Retina (tissue), 1 donor: ENCODE measurements around the gene SLC22A23.
A peak's percentile ranks its signal among the peaks of the same experiment; 100 is the strongest.

Source experiments
- DNase-seq: peaks from one replicate; pipeline ENCODE4 v3.0.0-alpha.2; 2016

Gene SLC22A23

GRCh38 chr6:3330199-3330598 is 126.7 kb downstream of the SLC22A23 start:
- DNase-seq, result no peak

- DNase-seq, result no peak
These were observed 127.3 kb downstream of the SLC22A23 start for GRCh38 chr6:3329393-3330051.

GRCh38 chr6:3328796-3329195 is 128.1 kb downstream of the SLC22A23 start:
- no peak for DNase-seq

- DNase-seq, result no peak
These were observed 128.7 kb downstream of the SLC22A23 start for GRCh38 chr6:3328145-3328544.

GRCh38 chr6:3327403-3327802 is 129.4 kb downstream of the SLC22A23 start:
- no peak for DNase-seq

- no peak for DNase-seq
These were observed 129.9 kb downstream of the SLC22A23 start for GRCh38 chr6:3326981-3327380.

GRCh38 chr6:3326184-3326971 is 130.5 kb downstream of the SLC22A23 start:
- DNase-seq, result no peak

GRCh38 chr6:3325210-3325609 is 131.6 kb downstream of the SLC22A23 start:
- DNase-seq, result no peak

- no peak for DNase-seq
These were observed 132.4 kb downstream of the SLC22A23 start for GRCh38 chr6:3324262-3324942.

GRCh38 chr6:3323696-3324261 is 133.1 kb downstream of the SLC22A23 start:
- no peak for DNase-seq

- DNase-seq, result no peak
These were observed 133.7 kb downstream of the SLC22A23 start for GRCh38 chr6:3323148-3323547.

- DNase-seq, result no peak
These were observed 134.4 kb downstream of the SLC22A23 start for GRCh38 chr6:3322366-3322890.

GRCh38 chr6:3321875-3322274 is 135.0 kb downstream of the SLC22A23 start:
- no peak for DNase-seq

- no peak for DNase-seq
These were observed 135.8 kb downstream of the SLC22A23 start for GRCh38 chr6:3321042-3321441.

GRCh38 chr6:3320238-3320811 is 136.5 kb downstream of the SLC22A23 start:
- no peak for DNase-seq

GRCh38 chr6:3319610-3320200 is 137.1 kb downstream of the SLC22A23 start:
- no peak for DNase-seq

- DNase-seq, result no peak
These were observed 137.9 kb downstream of the SLC22A23 start for GRCh38 chr6:3318821-3319540.

GRCh38 chr6:3318226-3318625 is 138.6 kb downstream of the SLC22A23 start:
- DNase-seq, result no peak

- peak; percentile 54 for DNase-seq
These were observed 139.1 kb downstream of the SLC22A23 start for GRCh38 chr6:3317741-3318211.

- DNase-seq, result no peak
These were observed 140.0 kb downstream of the SLC22A23 start for GRCh38 chr6:3316818-3317217.

GRCh38 chr6:3316331-3316730 is 140.5 kb downstream of the SLC22A23 start:
- no peak for DNase-seq

GRCh38 chr6:3315841-3316240 is 141.0 kb downstream of the SLC22A23 start:
- no peak for DNase-seq
